Right kidney (tissue), 1 donor: ENCODE data around the gene NECTIN1.

Source experiments
- DNase-seq: peaks from one replicate; pipeline ENCODE4 v3.0.0-alpha.2; 2016

NECTIN1 gene

DNA sequence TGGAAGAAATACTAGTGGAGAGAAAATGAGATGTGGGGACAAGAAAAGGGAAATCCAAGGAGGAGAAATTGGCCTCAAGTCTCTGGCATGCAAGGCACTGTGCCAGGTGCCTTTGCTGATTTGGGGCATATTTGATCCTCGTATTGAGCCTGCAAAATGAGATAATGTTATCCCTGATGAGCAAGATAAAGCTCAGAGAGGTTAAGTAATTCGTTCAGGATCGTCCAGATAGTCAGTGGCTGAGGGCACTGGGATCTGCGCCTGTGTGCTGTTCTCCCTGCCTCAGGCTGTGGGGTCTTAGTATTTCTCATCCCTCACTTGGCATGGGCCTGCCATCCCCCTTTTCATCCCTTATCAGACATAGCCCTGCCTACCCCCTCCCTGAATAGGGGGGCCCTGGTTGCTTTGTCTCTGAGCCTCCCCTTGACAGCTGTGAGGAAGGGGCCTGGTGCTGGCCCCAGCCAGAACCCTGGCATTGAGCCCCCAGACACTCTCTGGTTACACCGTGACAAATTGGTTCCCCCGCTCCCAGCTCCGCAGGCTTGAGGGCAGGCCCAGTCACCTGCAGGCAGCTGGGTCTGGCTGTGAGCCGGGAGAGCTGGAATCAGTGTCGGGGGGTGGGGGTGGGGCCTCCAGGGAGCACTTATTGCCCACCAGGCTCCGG is 85.7 kb downstream of the NECTIN1 start:
- no peak for DNase-seq

DNA sequence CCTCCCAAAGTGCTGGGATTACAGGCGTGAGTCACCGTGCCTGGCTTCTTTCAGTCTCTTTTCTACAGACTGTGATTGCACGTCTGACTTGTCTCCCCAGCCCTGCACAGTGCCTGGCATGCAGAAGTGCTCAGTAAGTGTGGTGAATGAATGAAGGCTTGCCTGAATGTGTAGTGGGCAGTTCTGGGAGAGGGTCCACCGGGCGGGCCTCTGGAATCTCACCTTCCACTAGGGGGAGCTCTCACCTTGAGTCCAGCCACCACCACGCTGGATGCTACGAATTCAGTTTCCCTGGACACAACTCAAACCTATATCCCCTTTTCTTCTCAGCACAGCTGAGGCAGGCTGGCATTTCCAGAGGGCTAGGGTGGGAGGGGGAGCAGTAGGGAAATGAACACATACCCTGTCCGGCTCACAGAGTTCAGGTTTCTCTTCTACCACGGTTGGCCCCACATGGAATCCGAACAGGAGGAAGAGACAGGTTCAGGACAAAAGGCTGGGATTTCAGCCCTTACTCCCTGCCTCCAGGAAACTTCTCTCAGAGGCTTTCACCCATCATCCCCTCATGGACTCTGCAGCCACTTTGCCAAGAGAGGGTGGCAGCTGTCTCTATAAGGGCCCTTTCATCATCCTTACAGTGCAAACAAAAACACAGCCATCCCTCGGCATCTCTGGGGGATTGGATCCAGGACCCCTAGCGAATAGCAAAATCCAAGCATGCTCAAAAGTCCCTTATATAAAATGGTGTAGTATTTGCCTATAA is 86.8 kb downstream of the NECTIN1 start:
- no peak for DNase-seq

DNA sequence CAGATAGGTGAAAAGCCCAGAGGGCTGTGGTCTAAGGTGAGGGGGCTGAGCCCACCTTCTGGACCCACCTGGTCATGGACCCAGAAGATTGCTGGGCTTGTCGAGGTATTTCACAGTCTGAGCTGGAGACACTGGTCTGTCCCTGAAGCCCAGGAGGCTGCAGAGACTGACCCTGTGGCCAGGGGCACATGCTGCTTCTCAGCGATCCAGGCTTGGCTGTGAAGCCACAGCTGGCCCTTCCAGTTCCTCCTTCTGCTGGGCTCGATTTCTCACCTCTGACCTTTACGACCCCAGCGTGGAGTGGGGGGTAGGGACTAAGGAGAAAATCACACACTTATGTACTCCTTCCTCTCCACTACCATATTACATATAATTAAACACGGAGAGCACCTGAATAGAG is 88.5 kb downstream of the NECTIN1 start:
- no peak for DNase-seq

DNA sequence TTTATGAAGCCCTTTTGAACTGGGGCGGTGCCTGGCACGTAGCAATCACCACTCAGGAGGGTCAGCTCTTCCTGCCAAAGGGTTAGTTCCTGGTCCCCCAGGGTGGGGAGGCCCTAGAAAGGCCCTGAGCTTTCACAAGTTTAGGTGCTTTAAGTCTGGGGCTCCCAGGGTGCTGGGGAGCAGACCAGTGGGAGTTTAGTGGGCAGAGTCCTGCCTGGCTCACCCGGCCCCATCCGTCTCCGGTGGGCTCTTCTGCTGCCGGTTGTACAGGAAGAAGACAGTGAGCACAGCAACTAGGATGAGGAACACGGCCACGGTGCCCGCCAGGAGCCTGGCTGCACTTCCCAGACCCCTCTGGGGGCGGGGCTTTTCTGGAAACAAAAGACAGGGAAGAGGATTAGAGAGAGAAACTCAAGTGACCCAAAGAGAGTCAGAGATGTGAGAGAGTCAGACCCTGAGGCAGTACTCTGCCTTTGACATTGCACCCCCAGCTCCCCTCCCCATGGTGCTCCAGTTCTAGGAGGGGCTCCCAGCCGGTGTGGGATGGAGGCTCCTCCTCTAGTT is 89.3 kb downstream of the NECTIN1 start:
- DNase-seq, result no peak

DNA sequence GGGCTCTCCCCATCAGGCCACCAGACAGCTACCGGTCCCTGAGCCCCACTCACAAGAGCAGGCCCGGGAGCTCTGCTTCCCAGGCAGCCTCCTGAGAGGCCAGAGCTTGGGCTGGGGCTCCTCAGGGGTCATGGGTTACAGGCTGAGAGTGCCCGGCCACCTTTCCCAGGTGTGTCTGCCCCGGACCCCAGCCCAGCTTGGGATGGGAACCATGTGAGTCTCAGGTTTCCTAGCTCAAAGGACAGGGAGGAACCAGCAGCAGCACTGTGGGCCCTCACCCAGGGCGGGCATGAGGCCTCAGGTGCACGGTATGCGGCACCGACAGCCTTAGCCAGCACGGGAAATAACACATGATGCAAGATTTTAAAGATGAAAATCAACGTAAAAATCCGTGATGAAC is 90.1 kb downstream of the NECTIN1 start:
- no peak for DNase-seq

DNA sequence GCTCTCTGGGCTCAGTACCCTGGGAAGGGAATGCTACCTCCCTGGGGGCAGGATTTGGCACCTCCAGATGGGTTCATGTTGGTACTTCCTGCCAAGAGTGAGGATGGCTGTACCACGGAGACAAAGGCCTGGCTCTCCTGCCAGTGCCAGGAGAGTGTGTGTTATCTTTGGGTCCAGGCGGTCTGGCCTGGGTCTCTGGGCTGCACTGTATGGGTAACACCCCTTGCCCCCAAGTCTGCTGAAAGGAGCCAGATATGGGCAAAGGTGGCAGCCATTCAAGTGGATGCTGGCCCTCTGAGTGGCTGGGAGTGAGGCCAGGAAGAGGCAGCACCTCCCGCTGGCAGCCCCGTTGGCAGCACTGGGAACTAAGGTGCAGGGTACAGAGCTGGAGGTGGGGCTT is 91.5 kb downstream of the NECTIN1 start:
- no peak for DNase-seq

DNA sequence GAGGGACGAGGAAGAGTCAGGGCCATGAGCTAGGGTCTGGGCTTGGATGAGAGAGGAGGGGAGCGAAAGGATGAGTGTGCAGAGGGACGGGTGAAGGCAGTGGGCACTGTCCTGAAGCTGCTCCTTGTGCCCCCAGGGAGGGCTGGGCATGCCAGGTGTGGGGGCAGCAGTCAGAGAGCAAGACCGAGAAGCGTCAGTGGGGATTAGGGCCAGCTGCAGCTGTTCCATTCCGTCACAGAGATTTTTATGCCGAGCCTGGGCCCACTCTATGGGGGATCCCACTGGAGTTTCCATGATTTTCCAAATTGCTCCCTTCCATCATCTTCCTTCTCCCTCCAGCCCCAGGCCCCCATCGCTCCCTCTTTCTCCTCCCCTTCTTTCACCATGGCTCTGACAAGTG is 93.2 kb downstream of the NECTIN1 start:
- no peak for DNase-seq

DNA sequence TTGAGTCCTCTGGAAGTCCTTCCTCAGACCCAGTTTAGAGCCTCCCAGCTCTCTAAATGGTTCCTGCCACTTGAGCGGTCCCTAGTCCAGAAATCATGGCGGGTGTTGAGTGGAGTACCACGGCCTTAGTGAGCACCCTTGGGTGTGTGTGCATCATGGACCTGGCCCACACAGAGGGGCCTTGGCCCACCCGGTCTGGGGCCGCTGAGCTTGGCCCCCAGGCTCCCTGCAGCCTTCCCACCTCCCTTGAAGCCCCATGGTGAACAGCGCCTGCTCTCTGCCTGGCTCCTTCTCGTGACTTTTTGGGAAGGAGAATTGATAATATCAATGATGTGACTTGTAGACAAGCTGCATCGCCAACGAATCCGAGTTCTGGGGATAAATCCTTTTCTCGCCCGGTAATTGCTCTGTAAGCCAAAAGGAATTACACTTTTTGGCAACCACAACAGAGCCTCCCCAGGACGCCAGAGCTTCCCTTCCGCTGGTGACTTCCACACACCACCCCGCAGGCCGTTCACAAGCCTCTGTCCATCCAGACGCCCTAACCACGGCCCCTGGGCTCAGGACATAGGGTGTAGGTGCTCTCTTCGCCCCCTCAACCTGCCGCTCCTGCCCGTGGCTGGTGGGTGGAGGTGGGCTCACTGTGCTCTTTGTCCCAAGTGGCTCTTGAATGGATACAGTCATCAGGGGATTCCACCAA is 93.8 kb downstream of the NECTIN1 start:
- DNase-seq, result no peak

DNA sequence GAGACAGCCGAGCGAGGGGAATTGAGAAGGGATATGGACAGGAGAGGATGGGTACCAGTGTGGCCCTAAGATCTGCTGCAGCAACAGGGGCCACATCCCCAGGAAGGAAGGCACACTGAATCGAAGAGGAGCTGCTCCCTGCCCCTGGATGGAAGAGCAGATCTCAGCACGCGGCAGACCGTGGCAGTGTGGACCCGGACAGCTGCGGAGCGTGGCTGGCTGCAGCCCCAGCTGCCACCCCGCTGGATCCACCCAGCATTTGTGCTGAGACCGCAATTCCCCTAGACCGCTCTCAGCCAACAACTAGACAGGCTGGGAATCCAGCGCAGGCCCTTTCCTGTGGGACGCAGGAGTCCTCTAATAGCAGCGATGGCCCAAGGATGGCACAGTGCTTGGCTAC is 94.7 kb downstream of the NECTIN1 start:
- DNase-seq, result no peak

DNA sequence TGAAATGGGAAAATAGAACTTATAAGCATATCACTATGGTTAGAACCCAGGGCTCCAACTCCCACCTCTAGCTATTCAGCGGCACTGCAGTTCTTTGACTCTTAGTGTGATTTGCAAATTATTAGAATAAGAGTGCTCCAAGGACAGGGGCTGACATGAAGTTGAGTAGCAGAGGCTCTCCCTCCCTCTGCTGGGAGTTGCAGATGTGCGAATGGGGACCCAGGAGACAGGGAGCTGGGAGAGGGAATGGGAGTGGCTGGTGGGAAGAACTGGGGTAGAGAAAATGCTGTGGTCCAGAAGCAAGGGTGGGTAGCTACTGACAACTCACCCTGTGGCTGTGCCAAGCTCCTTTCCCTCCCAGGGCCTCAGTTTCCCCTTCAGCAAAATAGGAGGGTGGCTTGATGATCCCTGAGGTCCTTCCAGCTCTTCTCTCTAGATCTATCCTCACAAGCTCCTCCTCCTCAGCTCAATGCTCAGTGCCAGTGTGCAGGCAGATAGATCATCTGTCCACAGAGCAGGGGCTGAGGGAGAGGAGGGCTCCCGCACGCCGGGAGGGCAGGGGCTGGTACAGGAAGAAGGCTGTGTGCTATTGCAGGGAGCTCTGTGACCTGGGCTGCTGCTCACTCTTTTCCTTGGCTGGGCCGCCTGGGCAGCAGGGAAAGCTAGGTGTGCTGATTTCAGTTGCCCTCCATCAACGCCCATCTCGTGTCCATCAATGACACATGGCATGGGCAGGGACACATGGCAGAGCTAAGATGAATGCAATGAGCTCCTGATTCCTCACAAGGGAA is 99.0 kb downstream of the NECTIN1 start:
- no peak for DNase-seq

DNA sequence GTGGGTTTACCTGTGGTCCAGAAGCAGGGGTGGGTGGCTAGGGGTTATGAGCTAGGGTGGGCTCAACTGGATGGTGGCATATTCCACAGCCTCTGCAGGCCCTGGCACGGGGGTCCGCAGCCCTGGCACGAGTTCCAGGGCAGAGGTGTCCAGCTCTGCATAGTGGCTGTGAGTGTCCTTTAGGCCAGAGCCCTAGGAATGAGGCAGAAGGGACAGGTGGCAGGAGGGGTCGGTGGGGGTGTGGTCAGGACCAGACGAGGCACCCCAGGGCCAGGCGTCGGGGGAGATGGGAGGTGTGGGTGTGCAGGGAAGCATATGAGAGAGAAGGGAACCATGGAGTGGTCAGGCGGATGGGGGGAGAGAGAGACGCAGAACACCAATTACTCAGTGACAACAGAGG is 99.9 kb downstream of the NECTIN1 start:
- no peak for DNase-seq

DNA sequence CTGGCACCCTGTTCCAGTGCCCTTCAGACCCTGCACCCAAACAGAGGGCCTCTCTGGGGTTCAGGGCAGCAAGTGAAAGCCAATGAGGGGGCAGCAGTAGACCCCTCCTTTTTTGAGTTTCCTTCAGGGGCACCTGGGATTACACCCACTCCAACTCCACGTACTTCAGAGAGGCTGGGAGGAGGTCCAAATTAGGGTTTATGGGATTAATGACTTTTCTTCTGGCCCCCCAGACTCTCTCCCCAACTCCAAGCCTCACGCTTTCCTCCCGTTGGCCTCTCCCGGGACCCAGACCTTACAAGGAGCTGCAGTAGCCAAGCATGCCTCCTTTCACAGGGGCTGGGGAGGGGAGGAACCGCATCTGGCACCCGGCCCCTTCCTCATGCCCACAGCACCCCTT is 101.7 kb downstream of the NECTIN1 start:
- no peak for DNase-seq

DNA sequence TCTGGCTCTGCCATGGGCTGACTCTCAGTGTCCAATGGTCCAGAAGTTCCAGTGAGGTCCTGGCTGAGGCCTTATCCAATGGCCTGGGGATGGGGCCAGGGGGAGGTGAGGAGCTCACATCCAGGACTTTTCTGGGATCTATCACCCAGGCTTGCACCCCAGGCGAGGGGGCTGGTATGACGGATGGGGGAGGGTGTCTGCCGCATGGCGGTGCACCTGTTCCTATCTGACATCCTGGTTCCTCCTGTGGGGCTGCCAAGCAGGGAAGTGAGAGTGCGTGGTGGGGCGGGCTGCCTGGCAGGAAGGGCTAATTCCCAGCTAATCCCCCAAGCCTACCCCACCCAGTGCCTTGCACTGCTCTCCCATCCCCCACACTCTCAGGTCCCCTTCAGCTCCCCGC is 102.1 kb downstream of the NECTIN1 start:
- DNase-seq, result no peak

DNA sequence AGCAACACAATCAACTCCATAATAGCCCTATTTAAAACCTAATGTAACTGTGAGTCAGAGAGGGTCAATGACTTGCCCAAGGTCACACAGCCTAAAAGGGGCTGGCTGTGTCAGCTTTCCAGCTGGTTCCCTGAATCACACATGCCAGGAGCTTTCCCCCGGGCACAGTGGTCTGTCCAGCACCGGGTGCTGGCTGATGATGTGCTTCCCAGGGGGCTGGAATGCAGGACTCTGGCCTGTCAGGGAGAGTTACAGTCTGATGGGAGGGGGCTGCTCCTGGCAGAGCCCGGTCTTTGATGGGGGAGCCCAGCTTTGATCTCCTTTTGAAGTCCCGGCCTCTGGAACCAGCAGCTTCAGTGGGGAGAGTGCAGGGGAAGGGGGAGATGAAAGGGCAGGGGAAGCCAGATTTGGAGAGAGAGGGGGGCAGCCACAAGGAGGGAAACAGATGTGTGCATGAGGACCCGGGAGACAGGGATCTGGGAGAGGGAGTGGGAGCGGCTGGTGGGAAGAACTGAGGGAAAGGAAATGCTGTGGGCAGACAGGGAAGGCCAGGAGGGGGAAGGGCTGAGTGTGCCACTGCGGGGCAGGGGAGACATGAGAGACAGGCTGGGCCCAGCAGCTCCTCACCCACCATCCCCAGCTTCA is 102.7 kb downstream of the NECTIN1 start:
- no peak for DNase-seq

DNA sequence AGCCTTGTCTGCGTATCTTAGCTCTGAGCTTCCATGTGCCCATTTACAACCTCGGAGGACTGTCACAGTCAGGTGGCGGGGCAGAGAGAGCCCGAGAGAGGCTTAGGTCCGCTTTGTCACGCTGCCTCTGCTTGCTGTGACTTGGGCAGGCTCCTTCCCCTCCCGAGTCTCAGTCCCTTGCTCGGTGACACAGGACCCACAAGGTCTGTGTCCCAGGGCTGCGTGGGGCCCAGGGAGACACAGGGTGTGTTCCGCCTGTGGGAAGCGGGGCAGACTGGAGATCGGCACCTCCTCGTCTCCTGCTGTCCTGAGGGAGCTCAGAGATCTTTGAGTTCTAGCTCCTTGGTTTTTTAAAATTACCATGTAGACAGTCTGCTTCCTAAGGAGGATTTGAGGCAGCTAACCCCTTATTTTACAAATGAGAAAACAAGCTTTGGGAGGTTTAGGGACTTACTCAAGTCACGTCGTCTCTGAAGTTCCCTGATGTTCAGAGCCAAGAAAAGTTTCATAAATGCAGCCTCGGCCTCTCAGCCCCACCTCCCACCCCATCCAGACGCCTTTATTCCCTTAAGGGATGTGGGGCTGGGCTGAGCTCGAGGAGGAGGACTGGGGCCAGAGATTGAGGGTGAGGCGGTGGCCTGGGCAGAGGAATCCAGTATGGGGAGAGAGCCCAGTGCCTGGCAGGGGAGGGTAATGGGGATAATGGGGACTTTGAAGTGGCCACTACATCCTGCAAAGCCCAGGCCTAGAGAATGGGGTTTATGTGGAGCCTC is 103.6 kb downstream of the NECTIN1 start:
- no peak for DNase-seq

DNA sequence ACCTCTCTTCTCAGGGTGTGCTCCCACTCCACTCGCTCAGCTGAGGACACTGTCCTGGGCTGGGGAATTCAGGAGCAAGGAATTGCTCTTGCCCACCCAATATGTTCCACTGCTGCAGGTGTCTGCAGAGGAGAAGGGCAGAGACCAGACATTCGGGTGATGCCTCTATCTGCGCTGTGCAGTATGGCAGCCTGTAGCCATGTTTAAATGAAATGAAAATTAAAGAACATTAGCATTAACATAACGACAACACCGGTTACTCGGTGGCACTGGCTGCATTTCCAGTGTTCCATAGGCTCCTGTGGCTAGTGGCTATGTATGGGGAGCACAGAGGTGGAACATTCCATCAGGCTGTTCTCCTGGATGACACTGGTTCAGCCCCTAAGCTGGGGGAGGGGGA is 104.4 kb downstream of the NECTIN1 start:
- DNase-seq, result no peak

DNA sequence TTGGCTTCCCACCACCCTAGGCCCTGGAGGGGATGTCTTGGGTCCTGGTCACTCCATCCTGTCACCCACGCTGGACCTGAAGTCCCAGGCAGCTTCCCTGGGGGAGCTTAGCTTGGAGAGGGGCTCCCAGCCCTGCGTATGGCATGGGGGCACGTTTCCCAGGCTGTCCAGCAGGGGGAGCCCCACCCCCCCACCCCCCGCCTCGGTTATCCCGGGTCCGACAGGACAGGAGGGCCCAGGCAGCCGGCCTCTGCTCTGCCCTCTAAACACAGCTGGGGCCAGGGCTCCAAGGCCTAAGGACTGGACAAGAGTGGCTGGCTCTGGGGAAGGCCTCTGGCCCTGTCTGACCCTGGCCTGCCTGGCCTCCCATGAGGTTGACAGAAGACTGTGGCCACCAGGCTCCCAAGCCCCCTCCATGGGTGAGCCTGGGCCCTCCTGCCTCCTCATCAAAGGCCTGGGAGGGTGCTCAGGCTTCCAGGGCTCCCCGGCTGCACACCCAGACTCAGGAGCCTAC is 104.8 kb downstream of the NECTIN1 start:
- DNase-seq, result no peak

DNA sequence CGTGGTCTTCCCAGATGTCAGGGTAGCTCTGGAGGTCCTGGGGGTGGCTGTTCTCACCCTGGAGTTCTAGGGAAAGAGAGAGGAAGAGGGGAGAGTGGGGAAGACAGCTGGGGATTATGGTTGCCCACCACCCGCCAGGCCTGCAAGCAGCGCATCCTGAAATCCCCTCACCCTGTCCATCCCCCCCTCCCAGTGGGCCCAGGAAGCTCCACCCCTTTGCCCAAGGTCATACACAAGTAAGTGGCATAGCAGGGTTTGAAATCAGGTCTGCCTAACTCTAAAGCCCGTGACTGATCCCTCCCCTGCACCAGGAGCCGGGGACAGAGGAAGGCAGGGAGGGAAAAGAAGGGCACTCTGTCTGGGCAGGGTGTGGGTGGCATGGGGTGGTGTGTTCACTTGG is 105.3 kb downstream of the NECTIN1 start:
- DNase-seq, result no peak

DNA sequence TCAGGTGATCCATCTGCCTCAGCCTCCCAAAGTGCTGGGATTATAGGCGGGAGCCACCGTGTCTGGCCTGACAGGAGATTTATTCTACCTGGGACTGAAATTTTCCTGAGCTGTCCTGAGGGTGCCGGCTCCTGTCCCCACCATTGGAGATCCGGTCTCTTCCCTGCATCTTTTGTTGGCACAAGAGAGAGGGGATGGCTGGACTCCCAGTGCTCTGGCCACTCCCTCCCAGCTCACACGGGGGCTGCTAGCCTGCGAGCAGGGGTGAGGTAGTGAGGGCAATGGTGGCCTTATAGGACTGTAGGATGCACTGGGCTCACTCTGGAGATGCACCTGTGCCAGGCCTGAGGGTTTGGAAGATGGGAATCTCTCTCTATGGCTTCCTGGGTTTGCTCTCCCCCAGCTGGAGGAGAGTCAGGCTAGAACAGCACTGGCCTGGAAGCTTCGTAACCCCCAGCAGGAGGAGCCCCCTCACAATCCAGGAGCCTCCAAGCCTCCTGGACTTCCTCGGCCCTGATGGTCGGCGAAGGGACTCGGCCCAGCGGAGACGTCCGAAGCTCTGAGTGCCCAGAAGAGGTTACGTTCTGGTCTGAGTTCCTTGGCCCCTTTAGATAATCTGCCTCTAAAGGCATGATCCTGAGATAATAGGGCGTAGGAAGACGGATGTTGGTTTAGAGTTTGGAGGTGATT is 106.4 kb downstream of the NECTIN1 start:
- DNase-seq, result no peak

DNA sequence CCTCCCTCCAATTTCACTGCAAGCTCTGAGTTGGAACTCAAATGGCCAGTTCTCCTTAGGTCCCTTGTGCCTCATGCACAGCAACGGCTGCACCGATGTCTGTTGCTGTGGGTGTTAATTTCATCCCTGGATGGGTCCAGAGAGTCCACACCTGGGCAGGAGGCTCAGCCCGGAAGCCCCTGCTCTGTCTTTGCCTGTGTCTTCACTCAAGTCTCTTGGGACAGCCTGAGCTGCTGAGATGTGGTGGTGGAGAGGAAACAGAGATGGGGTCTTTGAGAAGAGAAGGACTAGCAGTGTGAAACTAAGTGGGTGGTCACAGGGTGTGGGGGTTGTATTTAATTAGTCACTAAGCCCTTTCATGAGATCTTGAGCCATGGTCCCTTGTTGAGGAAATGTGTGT is 109.3 kb downstream of the NECTIN1 start:
- DNase-seq, result no peak
